Liver (tissue), 9 donors: ENCODE measurements around the gene CDC42BPG. TPM values are rescaled to one million over a fixed set of nuclear protein-coding genes. Genes with fewer than 3 reads are reported as not detected.
A peak's percentile ranks its signal among the peaks of the same experiment; 100 is the strongest.

Source experiments
- DNase-seq: peaks from one replicate; pipeline ENCODE4 v3.0.0-alpha.2; 2017; ENCODE audit warnings: low spot score
- H3K27ac ChIP-seq, 2 donors: one replicate each; pipeline ENCODE4 v1.7.0; 2013; ENCODE audit warnings: inconsistent platforms in 2 of 2, low read length in 2 of 2, control low read depth in 1 of 2, low read depth in 1 of 2, mild to moderate bottlenecking in 1 of 2
- H3K27me3 ChIP-seq, 4 donors: one replicate each; pipeline versions ENCODE4 v1.6.1 to v1.7.0; 2013; ENCODE audit warnings: low read length in 3 of 4, inconsistent platforms in 1 of 4, mild to moderate bottlenecking in 1 of 4, moderate library complexity in 1 of 4; ENCODE audit not compliant: control insufficient read depth in 4 of 4, insufficient read depth in 4 of 4
- H3K36me3 ChIP-seq, 4 donors: one replicate each; pipeline versions ENCODE4 v1.6.1 to v1.7.0; 2013; ENCODE audit warnings: low read length in 3 of 4, mild to moderate bottlenecking in 3 of 4, low read depth in 1 of 4, moderate library complexity in 1 of 4; ENCODE audit not compliant: control insufficient read depth in 4 of 4, insufficient read depth in 3 of 4
- H3K4me1 ChIP-seq, 4 donors: one replicate each; pipeline versions ENCODE4 v1.6.1 to v1.7.0; 2013; ENCODE audit warnings: low read length in 3 of 4, mild to moderate bottlenecking in 3 of 4, moderate library complexity in 1 of 4; ENCODE audit not compliant: control insufficient read depth in 4 of 4, insufficient read depth in 4 of 4
- H3K4me3 ChIP-seq, 3 donors: one replicate each; pipeline versions ENCODE4 v1.6.1 to v1.7.0; 2013; ENCODE audit warnings: low read length in 3 of 3, control low read depth in 1 of 3, low read depth in 1 of 3, mild to moderate bottlenecking in 1 of 3
- H3K9ac ChIP-seq, 2 donors: one replicate each; pipeline ENCODE4 v1.7.0; 2013; ENCODE audit warnings: low read length in 2 of 2, mild to moderate bottlenecking in 2 of 2, moderate library complexity in 2 of 2, control low read depth in 1 of 2, low read depth in 1 of 2
- H3K9me3 ChIP-seq, 4 donors: one replicate each; pipeline versions ENCODE4 v1.6.1 to v1.7.0; 2013; ENCODE audit warnings: low read length in 3 of 4; ENCODE audit not compliant: control insufficient read depth in 4 of 4
- EGR1 ChIP-seq, 2 donors: IDR thresholded peaks; 2 replicates each; pipeline ENCODE4 v1.6.1; 2016 to 2018; ENCODE audit warnings: antibody characterized with exemption in 2 of 2, low read depth in 2 of 2
- FOXA1 ChIP-seq: IDR thresholded peaks from 2 replicates; pipeline ENCODE4 v1.6.1; 2016; ENCODE audit warnings: antibody characterized with exemption
- FOXA2 ChIP-seq: IDR thresholded peaks from 2 replicates; pipeline ENCODE4 v1.6.1; 2016; ENCODE audit warnings: antibody characterized with exemption
- GABPA ChIP-seq, 2 donors: IDR thresholded peaks in 1 of 2; conservative IDR thresholded peaks in 1 of 2; 2 replicates each; pipeline ENCODE4 v1.6.1; 2016; ENCODE audit warnings: antibody characterized with exemption in 2 of 2, mild to moderate bottlenecking in 1 of 2, moderate library complexity in 1 of 2
- HNF4A ChIP-seq, 2 donors: conservative IDR thresholded peaks; 2 replicates each; pipeline ENCODE4 v1.6.1; 2016; ENCODE audit warnings: antibody characterized with exemption in 2 of 2, mild to moderate bottlenecking in 2 of 2
- JUND ChIP-seq, 2 donors: IDR thresholded peaks; 2 replicates each; pipeline ENCODE4 v1.6.1; 2016; ENCODE audit warnings: antibody characterized with exemption in 2 of 2
- NR2F2 ChIP-seq: IDR thresholded peaks from 2 replicates; pipeline ENCODE4 v1.6.1; 2016; ENCODE audit warnings: antibody characterized with exemption
- RAD21 ChIP-seq, 2 donors: IDR thresholded peaks; 2 replicates each; pipeline ENCODE4 v1.6.1; 2016; ENCODE audit warnings: antibody characterized with exemption in 2 of 2, mild to moderate bottlenecking in 2 of 2
- REST ChIP-seq: IDR thresholded peaks from 2 replicates; pipeline ENCODE4 v1.6.1; 2016; ENCODE audit warnings: antibody characterized with exemption, mild to moderate bottlenecking
- RXRA ChIP-seq, 2 donors: IDR thresholded peaks; 2 replicates each; pipeline ENCODE4 v1.6.1; 2017 to 2018; ENCODE audit warnings: antibody characterized with exemption in 2 of 2, mild to moderate bottlenecking in 1 of 2
- SP1 ChIP-seq: IDR thresholded peaks from 2 replicates; pipeline ENCODE4 v1.6.1; 2018; ENCODE audit warnings: antibody characterized with exemption, mild to moderate bottlenecking
- TAF1 ChIP-seq: conservative IDR thresholded peaks from 2 replicates; pipeline ENCODE4 v1.6.1; 2016; ENCODE audit warnings: antibody characterized with exemption, mild to moderate bottlenecking
- YY1 ChIP-seq: IDR thresholded peaks from 2 replicates; pipeline ENCODE4 v1.6.1; 2016; ENCODE audit warnings: antibody characterized with exemption, mild to moderate bottlenecking
- ZBTB33 ChIP-seq: IDR thresholded peaks from 2 replicates; pipeline ENCODE4 v1.6.1; 2016; ENCODE audit warnings: antibody characterized with exemption
- WGBS: extraction: QIAGEN DNeasy Blood & Tissue Kit; methylation state at CpG from one replicate; pipeline ENCODE4 v1.1.7; 2013; 5-methylcytosine and 5-hydroxymethylcytosine counted together
- polyA plus RNA-seq, 2 donors: library from polyadenylated mRNA; stranded (reverse) in 1 of 2; unstranded in 1 of 2; fragments of 200-250 nt in 1 of 2; fragments of >200 nt in 1 of 2; fragmentation: Nextera tagmentation in 1 of 2; extraction: Ambion mirVana in 1 of 2; gene quantifications; one replicate each; pipeline versions ENCODE4 v1.2.1 to v1.2.3, GENCODE V29; 2013 to 2015
- total RNA-seq, 2 donors: library from RNA; depleted of rRNA; stranded (reverse); fragments of >200 nt; gene quantifications; one replicate each; pipeline ENCODE4 v1.2.3, GENCODE V29; 2014
- TF ChIP-seq, protein P1 (sequence below): IDR thresholded peaks from 2 replicates; pipeline ENCODE4 v1.6.1; 2016; ENCODE audit warnings: antibody characterized with exemption
- TF ChIP-seq, protein P2 (sequence below): IDR thresholded peaks from 2 replicates; pipeline ENCODE4 v1.6.1; 2016; ENCODE audit warnings: antibody characterized with exemption
- TF ChIP-seq, protein P3 (sequence below): fragments of 150-350 bp; IDR thresholded peaks from 2 replicates; pipeline ENCODE4 v1.5.1; 2017; ENCODE audit warnings: improper control_type of control experiment, low read depth, low read length; ENCODE audit not compliant: missing input control
- donor health status: healthy.
- donor health status: healthy.
- donor health status: healthy.
- donor health status: healthy.
- donor health status: healthy.

Gene CDC42BPG
- total and polyA plus RNA-seq, 4 donors, result 0.18 to 1.2 (median 0.58) TPM

GRCh38 chr11:64802370-64803157, 41.9 kb downstream of the CDC42BPG start:
- Histone ChIP-seq H3K27me3 (no peaks in the 10 kb centered on the region), H3K4me1 (peaks cover 3 to 18% (median 10%) of the 10 kb centered on the region in 4 donors), H3K9ac (no peak overlapping the region), H3K27ac (peak overlapping the region; percentile 37 to 45), H3K9me3 (no peaks in the 10 kb centered on the region), H3K4me3 (peak overlapping the region in 2 of 3 donors; percentile 35 to 67), H3K36me3 (peaks cover 3 to 22% (median 7%) of the 10 kb centered on the region in 4 donors)
- TF ChIP-seq YY1 (no peak), GABPA (IDR thresholded peaks at IDR 0.05 in 1 of 2, conservative IDR thresholded peaks at IDR 0.05 in 1 of 2) (no peak), JUND (IDR thresholded peaks at IDR 0.05) (no peak), FOXA2 (no peak), RAD21 (IDR thresholded peaks at IDR 0.05) (no peak), EGR1 (IDR thresholded peaks at IDR 0.05; ENCODE audit: low read depth in 2 of 2) (no peak), SP1 (no peak), RXRA (IDR thresholded peaks at IDR 0.05) (no peak), REST (no peak), TAF1 (no peak), FOXA1 (no peak), ZBTB33 (no peak)
- TF ChIP-seq, protein P1, sequence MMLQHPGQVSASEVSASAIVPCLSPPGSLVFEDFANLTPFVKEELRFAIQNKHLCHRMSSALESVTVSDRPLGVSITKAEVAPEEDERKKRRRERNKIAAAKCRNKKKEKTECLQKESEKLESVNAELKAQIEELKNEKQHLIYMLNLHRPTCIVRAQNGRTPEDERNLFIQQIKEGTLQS, result no peak
- TF ChIP-seq, protein P2, sequence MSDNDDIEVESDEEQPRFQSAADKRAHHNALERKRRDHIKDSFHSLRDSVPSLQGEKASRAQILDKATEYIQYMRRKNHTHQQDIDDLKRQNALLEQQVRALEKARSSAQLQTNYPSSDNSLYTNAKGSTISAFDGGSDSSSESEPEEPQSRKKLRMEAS, result no peak
- 20% methylated on average over 54 of the region's 54 CpGs for WGBS
- DNase-seq, result no peak

DNA sequence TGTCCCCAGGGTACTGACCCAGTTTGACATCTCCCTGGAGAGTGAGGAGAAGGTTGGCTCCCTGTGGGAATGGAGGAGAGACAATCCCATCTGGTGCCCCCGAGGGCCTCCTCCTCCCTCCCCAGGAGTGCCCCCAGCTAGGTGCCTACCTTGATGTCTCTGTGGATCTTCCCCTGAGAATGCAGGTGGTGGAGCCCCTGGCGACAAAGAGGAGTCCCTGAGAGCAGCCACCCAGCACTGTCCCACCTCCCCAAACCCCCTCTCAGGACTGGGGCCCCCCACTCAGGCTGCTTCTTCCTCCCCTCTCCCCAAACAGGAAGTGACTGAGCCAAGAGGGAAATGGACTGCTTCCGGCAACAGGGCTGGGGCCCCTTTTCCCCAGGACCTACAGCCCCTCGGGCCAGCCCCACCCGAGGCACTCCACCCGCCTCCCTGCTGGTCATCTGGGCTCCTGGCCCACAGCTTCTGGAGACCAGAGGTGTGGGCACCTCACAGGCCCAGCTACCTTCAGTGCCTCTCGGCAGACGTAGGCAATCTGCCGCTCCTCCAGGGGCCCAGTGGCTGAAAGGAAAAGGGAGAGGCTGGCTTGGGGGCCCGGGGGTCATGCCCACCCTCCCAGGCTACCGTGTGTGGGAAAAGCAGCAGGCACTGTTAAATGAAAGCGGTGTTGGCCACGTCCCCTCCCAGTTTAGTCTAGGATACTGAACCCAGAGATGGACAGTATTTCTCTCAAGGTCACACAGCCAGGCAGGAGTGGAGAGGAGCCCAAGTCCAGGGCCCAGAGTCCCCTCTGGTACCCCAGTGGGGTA, 42.7 kb downstream of the CDC42BPG start:
- no peak overlapping the region for H3K9ac ChIP-seq
- peaks cover 3 to 18% (median 10%) of the 10 kb centered on the region in 4 donors for H3K4me1 ChIP-seq
- H3K27me3 ChIP-seq, result no peaks in the 10 kb centered on the region
- H3K4me3 ChIP-seq, result peak overlapping the region in 1 of 3 donors; percentile 67
- H3K9me3 ChIP-seq, result no peaks in the 10 kb centered on the region
- 64% methylated on average over 13 of the region's 13 CpGs for WGBS
- H3K27ac ChIP-seq, result peak overlapping the region; percentile 38 to 59
- H3K36me3 ChIP-seq, result peaks cover 3 to 18% (median 7%) of the 10 kb centered on the region in 4 donors
- no peak for DNase-seq
- no peak for TF ChIP-seq RXRA (IDR thresholded peaks at IDR 0.05)
- no peak for TF ChIP-seq REST
- TF ChIP-seq, protein P3, sequence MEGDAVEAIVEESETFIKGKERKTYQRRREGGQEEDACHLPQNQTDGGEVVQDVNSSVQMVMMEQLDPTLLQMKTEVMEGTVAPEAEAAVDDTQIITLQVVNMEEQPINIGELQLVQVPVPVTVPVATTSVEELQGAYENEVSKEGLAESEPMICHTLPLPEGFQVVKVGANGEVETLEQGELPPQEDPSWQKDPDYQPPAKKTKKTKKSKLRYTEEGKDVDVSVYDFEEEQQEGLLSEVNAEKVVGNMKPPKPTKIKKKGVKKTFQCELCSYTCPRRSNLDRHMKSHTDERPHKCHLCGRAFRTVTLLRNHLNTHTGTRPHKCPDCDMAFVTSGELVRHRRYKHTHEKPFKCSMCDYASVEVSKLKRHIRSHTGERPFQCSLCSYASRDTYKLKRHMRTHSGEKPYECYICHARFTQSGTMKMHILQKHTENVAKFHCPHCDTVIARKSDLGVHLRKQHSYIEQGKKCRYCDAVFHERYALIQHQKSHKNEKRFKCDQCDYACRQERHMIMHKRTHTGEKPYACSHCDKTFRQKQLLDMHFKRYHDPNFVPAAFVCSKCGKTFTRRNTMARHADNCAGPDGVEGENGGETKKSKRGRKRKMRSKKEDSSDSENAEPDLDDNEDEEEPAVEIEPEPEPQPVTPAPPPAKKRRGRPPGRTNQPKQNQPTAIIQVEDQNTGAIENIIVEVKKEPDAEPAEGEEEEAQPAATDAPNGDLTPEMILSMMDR, result no peak
- TF ChIP-seq, protein P1, result no peak
- TF ChIP-seq NR2F2, result no peak
- TF ChIP-seq TAF1, result no peak
- no peak for TF ChIP-seq FOXA2
- TF ChIP-seq SP1, result no peak
- TF ChIP-seq YY1, result no peak
- TF ChIP-seq HNF4A (conservative IDR thresholded peaks at IDR 0.05), result no peak
- TF ChIP-seq RAD21 (IDR thresholded peaks at IDR 0.05), result no peak
- TF ChIP-seq JUND (IDR thresholded peaks at IDR 0.05), result no peak
